H1 (cell line): ENCODE data around the gene PTPRD. TPM values are rescaled to one million over a fixed set of nuclear protein-coding genes. Genes with fewer than 3 reads are reported as not detected.

Experiments used
- CTCF ChIA-PET: fragments of 300-600 bp; sonication (Branson Sonifier 250); formaldehyde crosslinking; loops from one replicate; lab custom pipeline; 2021; ENCODE audit not compliant: partially characterized antibody; lab: Charles Lee
- POLR2A ChIA-PET: fragments of 300-600 bp; sonication (Branson Sonifier 250); formaldehyde crosslinking; loops from one replicate; lab custom pipeline; 2021; ENCODE audit warnings: inconsistent platforms; ENCODE audit not compliant: partially characterized antibody; lab: Charles Lee
- DNase-seq, 2 experiments: peaks; one replicate each; pipeline versions ENCODE4 v3.0.0 to v3.0.0-alpha.2; 2010 to 2022; ENCODE audit warnings: low spot score in 2 of 2, low read depth in 1 of 2, mixed read lengths in 1 of 2
- FAIRE-seq: peaks from 2 replicates; lab custom pipeline; 2011; peaks lifted over from hg19 to GRCh38; lab: Jason Lieb, UNC
- H2AFZ ChIP-seq: 2 replicates; pipeline ENCODE4 v1.8.1; 2012; ENCODE audit warnings: low read length, inconsistent platforms
- H2AK5ac ChIP-seq: 2 replicates; pipeline ENCODE4 v1.6.1; 2013; ENCODE audit warnings: low read depth, low read length
- H2BK120ac ChIP-seq: replicated peaks from 2 replicates; pipeline ENCODE3; 2013; ENCODE audit warnings: low read depth, low read length, inconsistent platforms
- H2BK12ac ChIP-seq: 2 replicates; pipeline ENCODE4 v1.6.1; 2013; ENCODE audit warnings: low read depth, low read length
- H2BK15ac ChIP-seq: 2 replicates; pipeline ENCODE4 v1.6.1; 2013; ENCODE audit warnings: low read length
- H2BK20ac ChIP-seq: 2 replicates; pipeline ENCODE4 v1.6.1; 2013; ENCODE audit warnings: low read length
- H2BK5ac ChIP-seq: 2 replicates; pipeline ENCODE4 v1.6.1; 2013; ENCODE audit warnings: low read depth, low read length
- H3K14ac ChIP-seq: 2 replicates; pipeline ENCODE4 v1.6.1; 2013; ENCODE audit warnings: inconsistent platforms; ENCODE audit not compliant: insufficient read length
- H3K18ac ChIP-seq: 2 replicates; pipeline ENCODE4 v1.6.1; 2013; ENCODE audit warnings: low read length; ENCODE audit errors: extremely low read depth
- H3K23ac ChIP-seq: 2 replicates; pipeline ENCODE4 v1.6.1; 2013; ENCODE audit warnings: inconsistent platforms; ENCODE audit not compliant: insufficient read length
- H3K23me2 ChIP-seq: 2 replicates; pipeline ENCODE4 v1.6.1; 2013; ENCODE audit warnings: low read depth, low read length
- H3K27ac ChIP-seq: 2 replicates; pipeline ENCODE4 v1.6.1; 2011; ENCODE audit warnings: low read depth, low read length, inconsistent platforms
- H3K27me3 ChIP-seq, 4 experiments: replicated peaks in 1 of 4; 1 replicate in 1 of 4; 2 replicates in 3 of 4; pipeline versions ENCODE4 v1.6.1 to v1.8.1; 2011 to 2013; ENCODE audit warnings: low read length in 3 of 4, mild to moderate bottlenecking in 3 of 4, inconsistent platforms in 2 of 4, mixed read lengths in 2 of 4, moderate library complexity in 1 of 4; ENCODE audit not compliant: control insufficient read depth in 3 of 4, insufficient read depth in 3 of 4; ENCODE audit errors: extremely low read depth in 1 of 4
- H3K36me3 ChIP-seq, 4 experiments: 2 replicates each; pipeline versions ENCODE4 v1.6.1 to v1.8.1; 2011 to 2013; ENCODE audit warnings: mild to moderate bottlenecking in 4 of 4, low read length in 3 of 4, moderate library complexity in 2 of 4, control low read depth in 1 of 4, inconsistent platforms in 1 of 4; ENCODE audit not compliant: insufficient read depth in 4 of 4, control insufficient read depth in 2 of 4
- H3K4ac ChIP-seq: replicated peaks from 2 replicates; pipeline ENCODE3; 2013; ENCODE audit warnings: low read length, low read depth, mixed read lengths, inconsistent platforms; ENCODE audit not compliant: insufficient read length
- H3K4me1 ChIP-seq, 4 experiments: replicated peaks in 1 of 4; 1 replicate in 1 of 4; 2 replicates in 3 of 4; pipeline versions ENCODE4 v1.6.1 to v1.8.1; 2011 to 2013; ENCODE audit warnings: low read length in 3 of 4, inconsistent platforms in 2 of 4, mixed read lengths in 1 of 4; ENCODE audit not compliant: insufficient read depth in 4 of 4, control insufficient read depth in 3 of 4
- H3K4me2 ChIP-seq, 2 experiments: 2 replicates each; pipeline versions ENCODE4 v1.6.1 to v1.8.1; 2011 to 2013; ENCODE audit warnings: low read depth in 2 of 2, low read length in 2 of 2, control low read depth in 1 of 2, inconsistent platforms in 1 of 2, mild to moderate bottlenecking in 1 of 2; ENCODE audit not compliant: insufficient read depth in 1 of 2
- H3K4me3 ChIP-seq, 4 experiments: fragments of 200-600, 300-600 bp in 1 of 4; sonication (generic), shearing (Covaris generic), sonication (Bioruptor Twin) in 1 of 4; 2 replicates each; pipeline versions ENCODE4 v1.5.1 to v1.8.1; 2011 to 2016; ENCODE audit warnings: low read length in 4 of 4, low read depth in 3 of 4, control low read depth in 2 of 4, inconsistent platforms in 2 of 4, mild to moderate bottlenecking in 2 of 4, mixed read lengths in 1 of 4, moderate library complexity in 1 of 4; ENCODE audit not compliant: insufficient read depth in 2 of 4; ENCODE audit errors: extremely low read depth in 1 of 4
- H3K56ac ChIP-seq: replicated peaks from 2 replicates; pipeline ENCODE3; 2013; ENCODE audit warnings: low read depth, mild to moderate bottlenecking, mixed read lengths, low read length, inconsistent platforms; ENCODE audit not compliant: insufficient read length
- H3K79me1 ChIP-seq: 2 replicates; pipeline ENCODE4 v1.6.1; 2013; ENCODE audit warnings: low read depth, low read length, control low read depth
- H3K79me2 ChIP-seq, 2 experiments: 2 replicates each; pipeline versions ENCODE4 v1.6.1 to v1.8.1; 2012 to 2013; ENCODE audit warnings: low read length in 2 of 2, mild to moderate bottlenecking in 2 of 2, inconsistent platforms in 1 of 2; ENCODE audit not compliant: insufficient read depth in 2 of 2, control insufficient read depth in 1 of 2
- H3K9ac ChIP-seq, 4 experiments: replicated peaks in 1 of 4; 1 replicate in 1 of 4; 2 replicates in 3 of 4; pipeline versions ENCODE4 v1.6.1 to v1.8.1; 2011 to 2013; ENCODE audit warnings: low read depth in 3 of 4, low read length in 3 of 4, control low read depth in 2 of 4, mild to moderate bottlenecking in 2 of 4, moderate library complexity in 2 of 4, inconsistent platforms in 1 of 4; ENCODE audit errors: extremely low read depth in 1 of 4
- H3K9me3 ChIP-seq, 2 experiments: 2 replicates each; pipeline versions ENCODE4 v1.6.1 to v1.8.1; 2012 to 2013; ENCODE audit warnings: mild to moderate bottlenecking in 2 of 2, moderate library complexity in 2 of 2, control low read depth in 1 of 2, inconsistent platforms in 1 of 2, low read depth in 1 of 2, low read length in 1 of 2, mixed read lengths in 1 of 2; ENCODE audit not compliant: insufficient read depth in 2 of 2
- H4K20me1 ChIP-seq, 2 experiments: replicated peaks in 1 of 2; 2 replicates each; pipeline versions ENCODE3 to v1.8.1; 2011 to 2013; ENCODE audit warnings: inconsistent platforms in 2 of 2, low read length in 2 of 2, mild to moderate bottlenecking in 1 of 2; ENCODE audit not compliant: insufficient read depth in 2 of 2, control insufficient read depth in 1 of 2
- H4K5ac ChIP-seq: 2 replicates; pipeline ENCODE4 v1.6.1; 2013; ENCODE audit warnings: low read length, low read depth, mixed read lengths, inconsistent platforms; ENCODE audit not compliant: insufficient read length
- H4K8ac ChIP-seq: 2 replicates; pipeline ENCODE4 v1.8.0; 2013; ENCODE audit warnings: mild to moderate bottlenecking, moderate library complexity, low read length, inconsistent platforms; ENCODE audit not compliant: insufficient read depth; ENCODE audit errors: extremely low read depth
- H4K91ac ChIP-seq: replicated peaks from 2 replicates; pipeline ENCODE3; 2013; ENCODE audit warnings: low read length, mixed read lengths, inconsistent platforms; ENCODE audit not compliant: insufficient read length
- JUN ChIP-seq: IDR thresholded peaks from 2 replicates; pipeline ENCODE4 v1.6.1; 2011; ENCODE audit warnings: low read depth, mild to moderate bottlenecking, improper control_type of control experiment, low read length
- PHF8 ChIP-seq: fragments of 200-600 bp; sonication (generic); conservative IDR thresholded peaks from 2 replicates; pipeline ENCODE4 v1.7.1; 2012; ENCODE audit warnings: low read depth, mild to moderate bottlenecking, inconsistent platforms, low read length, moderate library complexity
- whole genome bisulfite sequencing, 2 experiments: shearing (Covaris generic) in 1 of 2; methylation state at CpG; one replicate each; pipeline versions ENCODE4 v1.1.6 to v1.1.7; 2013 to 2015; ENCODE audit warnings: low lambda C conversion rate in 2 of 2, mixed read lengths in 2 of 2, inconsistent platforms in 1 of 2, low coverage in 1 of 2, missing lambda C conversion rate in 1 of 2; ENCODE audit not compliant: insufficient replicate concordance in 2 of 2, insufficient coverage in 1 of 2, insufficient read length in 1 of 2; ENCODE audit errors: extremely low coverage in 1 of 2, missing lambda C conversion rate in 1 of 2; 5-methylcytosine and 5-hydroxymethylcytosine counted together
- polyA plus RNA-seq, 7 experiments: library from polyadenylated mRNA; depleted of rRNA in 3 of 7; stranded (reverse) in 5 of 7; unstranded in 2 of 7; fragments of >200 nt in 5 of 7; fragments of 200-250 nt in 2 of 7; gene quantifications; 1 replicate in 5 of 7; 2 replicates in 1 of 7; 4 replicates in 1 of 7; pipeline versions ENCODE4 v1.2.1 to v1.2.3, GENCODE V29; 2011 to 2013; ENCODE audit warnings: missing spikeins in 2 of 7, mixed read lengths in 2 of 7
- total RNA-seq: library from RNA; stranded (reverse); fragmentation: NEBNext Ultra II Directional; extraction: Animal tissue kit (Norgen Biotek cat#: 25700); gene quantifications from 2 replicates; pipeline ENCODE4 v1.2.1, GENCODE V29; 2021

The PTPRD gene
- total and polyA plus RNA-seq, 2 of the 8 experiments (the other 6 are each of a cell fraction or from before 2014, with no cell fraction given): 17.2 to 77.0 TPM

DNA sequence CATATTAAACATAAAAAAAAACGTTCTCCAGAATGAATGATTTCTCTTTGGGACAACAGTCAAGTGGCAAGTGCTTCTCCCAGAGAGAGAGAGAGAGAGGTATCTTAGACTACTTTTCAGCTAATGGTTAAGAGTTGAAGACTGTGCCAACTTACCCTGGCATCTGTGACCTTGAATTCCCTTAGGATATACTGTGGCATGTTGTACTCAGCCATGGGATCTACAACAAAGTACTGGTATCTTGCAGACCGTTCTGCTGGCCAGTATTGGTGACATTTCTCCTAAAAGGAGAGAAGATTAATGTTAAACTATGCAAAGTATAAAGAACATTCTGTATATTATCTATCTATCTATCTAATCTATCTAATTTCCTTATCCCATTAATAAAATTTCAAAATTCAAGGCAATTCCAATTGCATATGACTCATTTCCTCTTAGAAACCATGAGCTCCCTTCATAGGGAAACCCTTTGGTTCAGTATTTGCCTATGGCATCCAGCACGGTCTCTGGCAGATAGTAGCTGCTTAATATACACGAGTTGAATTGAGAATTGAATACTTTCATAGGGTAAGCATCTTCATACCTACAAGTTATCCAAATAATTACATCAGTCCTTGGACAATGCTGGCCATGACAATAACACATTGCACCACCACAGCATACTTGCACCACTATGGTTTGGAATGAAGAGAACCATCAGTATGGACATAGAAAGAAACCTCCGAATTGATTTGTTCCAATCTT lies 2273.9 kb downstream of the PTPRD start:
- H2AFZ ChIP-seq: no peak overlapping the region
- H3K23ac ChIP-seq: no peak overlapping the region
- no peak overlapping the region for H2AK5ac ChIP-seq
- no peak overlapping the region for H2BK20ac ChIP-seq
- no peak overlapping the region for H3K4me2 ChIP-seq
- H3K4ac ChIP-seq: no peak overlapping the region
- no peaks in the 10 kb centered on the region for H3K79me1 ChIP-seq
- H3K27ac ChIP-seq: no peak overlapping the region
- no peak overlapping the region for H2BK12ac ChIP-seq
- no peaks in the 10 kb centered on the region for H3K27me3 ChIP-seq
- no peak overlapping the region for H4K5ac ChIP-seq
- ChIA-PET POLR2A (no interaction called here), CTCF (interaction anchor here (1.2 kb wide), 1 partner anchor 9 kb away, joined by 5 read pairs; no protein-coding TSS in a partner anchor)
- no peaks in the 10 kb centered on the region for H3K4me1 ChIP-seq
- H4K20me1 ChIP-seq: no peaks in the 10 kb centered on the region
- FAIRE-seq (no peak), DNase-seq (no peak)
- H3K23me2 ChIP-seq: no peaks in the 10 kb centered on the region
- no peaks in the 10 kb centered on the region for H3K79me2 ChIP-seq
- H3K18ac ChIP-seq: no peak overlapping the region
- no peak overlapping the region for H4K8ac ChIP-seq
- H3K9me3 ChIP-seq: no peaks in the 10 kb centered on the region
- TF ChIP-seq PHF8: no peak
- TF ChIP-seq JUN: no peak
- WGBS, 2 experiments: 87% methylated on average over 5 of the region's 5 CpGs; no CpG with 5 or more reads in 1 of the 2 experiments
- H4K91ac ChIP-seq: no peak overlapping the region
- no peak overlapping the region for H3K14ac ChIP-seq
- H2BK120ac ChIP-seq: no peak overlapping the region
- no peak overlapping the region for H3K9ac ChIP-seq
- H2BK15ac ChIP-seq: no peak overlapping the region
- no peak overlapping the region for H3K4me3 ChIP-seq
- H2BK5ac ChIP-seq: no peak overlapping the region
- peaks cover 0 to 3% (median 0%) of the 10 kb centered on the region in 4 experiments; a peak in 1 of 8 replicates for H3K36me3 ChIP-seq
- no peak overlapping the region for H3K56ac ChIP-seq
